HG02642 (cell line): Measurements from ENCODE around the gene ENO3.

ENCODE experiments used
- ATAC-seq: cut with Tn5 transposase; IDR thresholded peaks from one replicate; pipeline ENCODE4 v1.9.1; 2021; ENCODE audit warnings: mild to moderate bottlenecking; ENCODE audit not compliant: unreplicated experiment, poor library complexity

Gene ENO3

DNA sequence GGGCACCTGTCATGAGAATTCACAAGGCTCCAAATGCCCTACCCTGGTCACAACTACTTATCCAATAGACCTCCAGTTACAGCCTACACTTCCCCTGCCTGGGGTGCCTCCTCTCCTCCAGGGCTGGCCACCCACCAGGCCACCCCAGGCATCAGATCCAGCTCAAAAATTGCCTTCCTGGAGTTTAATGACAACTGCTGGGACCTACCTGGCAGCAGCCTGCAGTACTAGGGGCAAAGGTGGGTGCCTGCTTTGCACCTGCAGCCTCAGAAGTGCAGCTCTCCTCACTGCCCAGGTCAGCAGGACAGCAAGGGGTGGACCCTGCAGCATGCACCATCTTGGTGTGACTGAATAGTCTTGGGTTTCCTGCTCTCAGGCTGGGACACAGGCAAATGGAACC lies 15.3 kb upstream of the ENO3 start:
- ATAC-seq, result no peak

DNA sequence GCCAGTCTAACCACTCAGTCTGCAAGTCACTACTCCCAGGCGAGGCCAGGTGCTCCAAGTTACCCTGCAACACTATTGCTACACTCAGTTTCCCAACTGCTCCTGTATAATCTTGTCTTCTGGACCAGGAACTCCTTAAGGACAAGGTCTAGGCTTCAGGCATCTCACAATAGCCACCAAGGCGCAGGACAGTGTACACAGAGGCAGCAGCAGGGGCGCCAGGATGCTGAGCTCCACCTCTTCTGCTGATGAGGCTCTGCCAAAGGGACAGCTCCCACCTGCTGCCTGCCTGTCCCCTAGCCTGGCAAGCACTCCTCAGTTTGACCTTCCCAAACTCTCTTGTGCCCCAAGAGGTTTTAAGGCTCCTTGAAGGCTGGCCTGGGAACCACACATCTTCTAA lies 14.5 kb upstream of the ENO3 start:
- ATAC-seq, result no peak

DNA sequence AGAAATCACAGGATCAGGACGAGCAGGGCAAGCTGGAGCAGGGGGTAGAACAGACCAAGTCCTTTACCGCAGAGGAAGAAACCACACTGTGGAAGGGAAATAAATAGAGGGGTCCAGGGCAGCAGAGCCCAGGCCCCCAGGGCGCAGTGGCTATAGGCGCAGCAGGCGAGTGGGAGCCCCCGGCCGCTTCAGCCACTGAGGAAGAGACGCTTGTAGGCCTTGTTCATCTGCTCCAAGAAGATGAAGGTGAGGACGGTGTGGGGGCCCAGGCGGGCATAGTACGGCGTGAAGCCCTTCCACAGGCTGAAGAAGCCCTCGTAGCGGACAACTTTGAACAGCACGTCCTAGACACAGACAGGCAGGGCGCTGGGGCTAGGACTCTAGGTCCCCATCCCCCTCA lies 13.4 kb upstream of the ENO3 start:
- no peak for ATAC-seq

DNA sequence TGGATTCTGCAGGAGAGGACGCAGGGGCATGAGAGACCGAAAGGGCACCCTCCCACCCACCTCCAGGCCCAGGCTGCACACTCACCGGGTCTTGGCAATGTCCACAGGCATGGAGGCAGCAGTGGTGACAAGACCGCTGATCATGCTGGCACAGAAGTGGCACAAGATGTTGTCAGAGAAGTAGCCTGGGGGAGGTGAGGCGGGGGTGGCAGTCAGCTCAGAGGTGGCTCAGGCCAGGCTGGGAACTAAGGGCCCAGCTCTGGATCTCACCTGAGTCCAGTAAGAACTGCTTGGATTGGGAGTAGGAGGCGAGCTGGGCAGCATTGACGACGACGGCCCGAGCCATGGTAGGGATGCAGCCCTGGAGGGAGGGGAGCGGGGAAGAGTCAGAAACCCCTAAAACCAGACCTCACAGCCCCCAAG lies 12.8 kb upstream of the ENO3 start:
- ATAC-seq, result no peak

DNA sequence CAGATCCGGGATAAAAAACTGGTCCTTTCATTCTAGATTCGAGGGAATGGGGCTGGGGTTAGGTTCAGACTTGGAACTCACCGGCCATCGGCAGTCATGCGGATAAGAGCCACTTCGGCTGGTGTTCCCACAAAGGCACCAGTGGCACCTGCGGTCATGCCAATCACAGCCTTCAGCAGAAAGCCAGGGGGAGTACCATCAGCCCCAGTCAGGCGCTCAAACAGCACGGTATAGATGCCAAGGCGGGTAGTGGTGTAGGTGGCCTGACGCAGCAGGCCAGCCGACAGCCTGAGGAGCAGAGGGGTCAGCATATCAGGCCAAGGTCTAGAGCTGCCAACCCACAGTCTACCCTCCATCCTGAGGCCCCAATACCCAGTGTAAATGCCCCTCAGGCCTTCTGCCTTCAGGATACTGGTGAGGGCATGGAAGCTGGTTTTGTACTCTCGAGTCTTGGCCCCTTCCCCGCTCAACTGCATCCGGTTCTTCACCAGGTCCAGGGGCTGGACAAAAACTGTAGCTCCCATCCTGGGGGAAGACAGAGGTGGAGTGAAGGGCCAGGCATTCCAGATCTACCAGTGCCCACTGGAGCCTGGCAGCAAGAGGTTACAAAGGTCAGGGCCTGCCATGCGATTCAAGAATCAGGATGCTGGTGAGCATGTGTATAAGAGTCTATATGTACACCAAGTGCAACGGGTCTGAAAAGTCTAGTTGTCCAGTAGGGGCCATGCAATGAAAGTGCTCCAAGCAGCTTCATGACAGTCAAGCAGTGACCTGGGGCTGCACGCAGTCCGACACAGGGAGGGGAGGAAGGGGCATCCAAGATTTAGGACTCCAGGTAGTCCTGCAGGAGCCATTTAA lies 12.0 kb upstream of the ENO3 start:
- ATAC-seq, result no peak

DNA sequence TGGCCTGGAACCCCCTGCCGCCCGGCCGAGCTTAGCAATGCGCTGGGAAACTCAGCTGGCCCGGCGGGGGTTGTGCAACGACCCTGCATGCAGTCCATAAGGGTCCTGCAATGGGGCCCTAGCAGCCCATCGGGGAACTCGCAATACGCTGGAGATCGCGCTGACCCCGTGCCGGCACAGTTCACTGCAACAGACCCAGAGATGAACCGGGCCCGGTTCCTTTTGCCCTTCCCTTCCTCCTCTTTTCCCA lies 11.4 kb upstream of the ENO3 start:
- peak; percentile 15 for ATAC-seq

DNA sequence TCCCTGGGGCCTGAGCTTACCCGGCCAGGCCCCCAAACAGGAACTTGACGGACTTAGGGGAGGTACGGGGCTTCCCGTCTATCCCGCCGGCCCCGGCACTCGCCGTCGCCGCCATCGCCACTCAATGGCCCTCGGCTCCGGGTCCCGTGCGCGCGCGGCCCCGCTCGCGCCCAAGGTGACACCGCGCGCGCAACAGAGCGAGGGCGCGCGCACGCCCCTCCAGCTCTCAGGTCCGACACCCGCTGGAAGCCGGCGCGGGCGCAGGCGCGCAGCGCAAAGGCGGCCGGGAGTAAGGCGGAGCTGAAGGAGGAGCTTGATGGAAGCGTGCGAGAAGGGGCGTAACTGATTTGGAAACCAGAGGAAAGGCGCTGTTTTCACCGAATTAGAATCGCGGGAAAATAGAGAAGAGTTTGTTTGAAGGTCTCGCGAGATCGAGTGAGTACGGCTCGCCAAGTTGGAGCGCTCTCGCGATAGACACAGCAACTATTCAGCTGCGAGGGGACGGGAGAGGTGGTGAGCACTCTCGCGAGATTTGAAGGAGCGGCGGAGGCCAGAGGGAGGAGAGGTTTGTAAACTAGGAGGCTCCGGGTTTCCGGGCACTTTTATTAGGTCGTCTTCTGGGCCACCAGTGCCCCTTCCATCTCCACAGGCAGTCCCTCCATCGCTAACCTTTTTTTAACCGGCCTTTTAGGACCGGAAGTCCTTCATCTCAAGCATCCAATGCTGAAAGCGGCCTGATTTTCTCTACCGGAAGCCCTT lies 10.9 kb upstream of the ENO3 start, which contains the start of the genes RNF167 and SLC25A11:
Gene RNF167, plus strand, starts transcription at position 473 of the 759 bp plus-strand sequence. CDS start 642 bp downstream, outside the sequence.
Gene SLC25A11, minus strand, starts transcription at position 251 of the 759 bp plus-strand sequence. Its CDS starts 136 bp downstream, at position 115.
- peak; percentile 80 for ATAC-seq

DNA sequence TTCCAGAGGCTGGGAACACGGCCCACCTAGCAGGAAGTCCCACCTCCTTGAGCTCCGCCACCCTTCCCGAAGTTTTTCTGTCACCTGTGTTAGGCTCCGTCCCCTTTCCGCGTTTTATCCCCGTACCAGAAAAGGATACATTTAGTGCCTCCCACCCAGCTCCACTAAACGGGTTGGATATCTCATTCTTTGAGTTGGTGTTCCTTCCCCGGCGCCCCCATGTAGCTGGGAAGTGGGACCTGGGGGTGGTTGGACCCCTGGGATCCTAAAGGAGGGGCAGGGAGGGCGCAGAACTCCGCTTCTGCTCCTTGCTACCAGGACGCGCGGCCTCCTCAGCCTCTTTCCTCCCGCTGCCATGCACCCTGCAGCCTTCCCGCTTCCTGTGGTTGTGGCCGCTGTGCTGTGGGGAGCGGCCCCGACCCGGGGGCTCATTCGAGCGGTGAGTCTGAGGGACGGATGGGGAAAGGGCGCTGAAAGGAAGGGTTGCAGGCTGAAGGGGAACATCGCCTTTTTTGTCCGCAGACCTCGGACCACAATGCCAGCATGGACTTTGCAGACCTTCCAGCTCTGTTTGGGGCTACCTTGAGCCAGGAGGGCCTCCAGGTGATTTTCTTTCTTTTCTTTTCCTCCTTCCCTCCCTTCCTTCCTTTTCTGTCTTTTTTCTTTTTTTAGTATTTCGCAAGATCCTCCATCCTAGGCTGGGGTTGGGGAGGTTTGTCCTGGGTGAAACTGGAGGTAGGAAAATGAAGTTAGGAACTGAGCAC lies 10.2 kb upstream of the ENO3 start:
- ATAC-seq, result no peak

DNA sequence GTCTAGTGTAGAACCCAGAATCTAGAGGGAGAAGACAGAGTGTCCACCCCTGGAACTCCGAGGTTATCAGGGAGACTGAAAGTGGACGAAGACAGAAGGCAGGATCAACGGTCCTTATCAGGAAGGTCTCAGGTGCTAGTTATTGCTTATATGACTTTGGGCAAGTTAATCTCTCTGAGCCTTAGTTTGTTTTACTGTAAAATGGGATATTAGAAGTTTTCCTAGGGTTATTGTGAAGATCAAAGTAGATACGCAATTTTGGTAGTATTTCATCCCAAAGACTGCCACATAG lies 9.7 kb upstream of the ENO3 start:
- no peak for ATAC-seq

DNA sequence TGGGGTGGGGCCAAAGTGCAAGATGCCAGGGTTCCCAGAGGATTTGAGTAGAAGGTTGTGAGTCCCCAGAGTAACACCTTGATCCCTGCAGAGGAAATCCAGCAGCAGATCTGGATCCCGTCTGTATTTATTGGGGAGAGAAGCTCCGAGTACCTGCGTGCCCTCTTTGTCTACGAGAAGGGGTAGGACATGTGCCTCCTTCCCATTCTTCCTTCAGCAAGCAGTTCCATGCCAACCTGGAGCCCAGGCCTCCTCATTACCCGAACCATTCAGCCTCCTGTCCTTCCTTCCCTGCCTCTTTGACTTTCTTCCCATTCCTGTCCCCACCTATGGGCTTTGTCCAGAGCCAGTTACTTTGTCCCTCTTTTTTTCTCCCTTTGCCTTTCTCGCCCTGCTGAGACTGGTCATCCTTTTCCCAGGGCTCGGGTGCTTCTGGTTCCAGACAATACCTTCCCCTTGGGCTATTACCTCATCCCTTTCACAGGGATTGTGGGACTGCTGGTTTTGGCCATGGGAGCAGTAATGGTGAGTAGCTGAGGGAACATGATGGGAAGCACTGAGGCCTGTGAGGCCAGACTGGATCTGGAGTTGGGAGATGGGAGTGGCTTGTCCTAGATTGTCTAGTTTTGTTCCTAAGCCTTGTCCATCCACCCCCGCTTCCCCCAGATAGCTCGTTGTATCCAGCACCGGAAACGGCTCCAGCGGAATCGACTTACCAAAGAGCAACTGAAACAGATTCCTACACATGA lies 8.0 kb upstream of the ENO3 start:
- ATAC-seq, result no peak

DNA sequence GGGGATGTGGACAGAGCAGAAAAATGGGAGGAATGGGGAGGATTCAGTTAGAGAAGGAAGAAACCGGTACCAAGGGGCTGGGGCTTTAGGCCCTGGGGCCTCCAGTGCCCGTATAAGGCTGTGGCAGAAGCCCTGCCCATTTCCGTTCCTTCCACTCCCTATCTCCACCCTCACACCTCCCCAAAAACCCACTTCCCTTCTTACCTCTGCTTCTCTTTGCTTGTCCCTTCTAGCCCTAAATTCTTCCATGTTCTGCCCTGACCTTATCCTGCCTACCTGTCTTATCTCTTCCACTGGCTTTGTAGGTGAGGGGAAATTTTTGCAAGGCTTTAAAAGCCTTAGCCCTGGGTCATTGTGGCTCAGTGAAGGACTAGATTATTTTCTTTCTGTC lies 6.8 kb upstream of the ENO3 start:
- ATAC-seq, result no peak

DNA sequence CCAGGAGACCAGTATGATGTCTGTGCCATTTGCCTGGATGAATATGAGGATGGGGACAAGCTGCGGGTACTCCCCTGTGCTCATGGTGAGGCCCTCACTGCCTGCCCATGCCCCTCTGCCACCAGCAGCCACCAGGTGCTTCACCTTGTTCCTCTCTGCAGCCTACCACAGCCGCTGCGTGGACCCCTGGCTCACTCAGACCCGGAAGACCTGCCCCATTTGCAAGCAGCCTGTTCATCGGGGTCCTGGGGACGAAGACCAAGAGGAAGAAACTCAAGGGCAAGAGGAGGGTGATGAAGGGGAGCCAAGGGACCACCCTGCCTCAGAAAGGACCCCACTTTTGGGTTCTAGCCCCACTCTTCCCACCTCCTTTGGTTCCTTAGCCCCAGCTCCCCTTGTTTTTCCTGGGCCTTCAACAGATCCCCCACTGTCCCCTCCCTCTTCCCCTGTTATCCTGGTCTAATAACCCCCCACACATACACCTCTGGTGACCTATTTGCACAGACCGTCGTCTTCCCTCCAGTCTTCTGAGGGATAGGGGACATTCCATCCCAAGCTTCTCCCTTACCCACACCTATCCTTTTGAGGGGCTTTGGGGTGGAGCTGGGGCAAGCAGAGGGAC lies 6.3 kb upstream of the ENO3 start:
- ATAC-seq, result no peak

DNA sequence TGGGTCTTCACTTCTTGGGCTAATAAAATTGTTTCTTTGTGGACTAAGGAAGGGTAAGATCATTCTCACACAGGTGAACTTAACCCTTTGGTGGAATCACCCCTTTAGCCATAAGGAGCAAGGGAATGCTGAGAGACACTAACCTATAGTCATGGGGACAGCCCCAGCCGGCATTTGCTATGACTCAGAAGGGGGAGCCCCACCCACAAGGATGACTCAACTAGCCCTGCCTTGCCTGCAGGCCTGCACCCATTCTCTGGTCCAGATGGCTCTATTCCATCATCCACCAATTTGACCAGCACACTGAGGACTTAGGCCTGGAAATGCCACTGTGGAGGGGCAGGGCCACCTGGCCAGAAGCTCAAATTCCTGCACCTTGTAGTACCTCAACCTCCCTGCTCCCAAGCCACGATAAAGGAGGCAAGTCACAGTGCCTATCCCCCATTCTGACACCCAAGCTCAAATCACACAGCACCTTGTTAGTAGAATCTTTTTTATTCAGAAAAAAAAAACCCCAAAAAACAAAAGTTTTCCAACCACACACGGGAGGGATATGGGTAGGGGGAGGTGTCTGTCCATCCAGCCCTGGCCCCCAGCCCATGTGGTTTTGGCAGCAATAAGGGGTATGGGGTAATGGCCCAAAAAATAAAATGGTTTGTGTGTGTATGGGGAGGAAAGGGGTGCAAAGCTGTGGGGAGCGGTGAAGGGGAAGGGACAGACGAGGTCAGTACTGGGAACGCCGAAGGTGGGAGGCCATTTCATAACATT lies 5.6 kb upstream of the ENO3 start:
- no peak for ATAC-seq

DNA sequence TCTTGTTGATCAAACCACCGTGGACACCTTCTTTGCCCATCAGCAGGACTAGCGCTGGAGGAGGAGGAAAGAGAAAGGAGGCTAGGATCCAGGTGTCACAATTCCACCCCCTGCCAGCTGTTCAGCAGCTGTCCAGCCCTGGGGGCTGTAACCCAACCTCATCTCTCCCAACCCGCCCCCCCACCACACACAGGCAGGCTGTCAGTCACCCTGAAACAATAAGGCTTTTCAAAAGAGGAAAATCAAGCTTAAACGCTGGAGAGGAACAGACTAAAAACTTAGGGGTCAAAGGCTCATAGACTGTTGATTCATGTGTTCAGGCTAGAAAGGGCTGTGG lies 5.0 kb upstream of the ENO3 start:
- ATAC-seq, result no peak

DNA sequence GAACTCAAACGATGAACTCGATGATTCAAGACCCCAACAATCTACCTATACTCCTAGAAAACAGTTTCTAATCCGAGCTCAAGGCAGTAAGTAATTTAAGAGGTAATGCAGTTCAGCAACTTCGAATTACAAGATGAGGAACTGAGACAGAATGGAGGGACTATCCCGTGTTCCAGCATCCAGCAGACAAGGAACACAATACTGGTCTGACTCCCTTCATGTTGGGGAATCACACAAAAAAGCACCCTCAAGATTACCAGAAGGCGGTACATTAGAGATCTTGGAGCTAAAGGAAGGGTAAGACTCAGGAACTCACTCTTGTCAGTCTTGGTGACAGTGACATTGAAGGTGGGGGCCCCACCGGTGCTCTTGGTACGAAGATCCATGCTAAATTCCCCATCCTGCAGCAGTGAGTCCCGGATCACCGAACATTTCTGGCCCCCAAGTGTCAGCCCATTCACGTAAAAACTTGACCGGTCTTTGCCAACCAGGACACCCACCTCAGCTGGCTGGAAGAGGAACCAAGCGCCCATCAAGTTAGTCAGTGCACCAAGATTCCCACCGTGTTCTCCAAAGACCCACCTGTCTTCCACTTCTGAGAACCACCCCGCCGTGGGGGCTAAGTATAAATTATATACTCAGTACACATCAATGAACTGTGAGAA lies 4.5 kb upstream of the ENO3 start:
- ATAC-seq, result no peak

DNA sequence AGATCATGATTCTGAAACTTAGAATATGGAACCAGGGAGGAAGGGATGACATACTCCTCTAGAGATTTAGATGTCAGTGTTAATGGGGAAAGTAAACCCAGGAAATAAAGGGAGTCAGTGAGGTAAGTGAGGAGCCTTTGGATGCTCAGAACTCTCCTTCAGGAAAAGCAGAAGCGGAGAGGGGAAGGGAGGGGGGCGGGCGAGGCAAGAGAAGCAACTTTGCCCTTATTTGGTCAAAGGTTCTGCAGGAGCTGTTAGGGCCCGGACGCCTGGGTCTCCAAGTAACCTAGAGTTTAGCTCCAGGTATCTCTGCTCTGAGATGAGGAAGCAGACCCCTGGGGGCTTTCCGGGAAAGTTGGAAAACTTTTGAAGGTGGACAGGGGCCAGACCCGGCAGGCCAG lies 3.9 kb upstream of the ENO3 start:
- ATAC-seq, result no peak

DNA sequence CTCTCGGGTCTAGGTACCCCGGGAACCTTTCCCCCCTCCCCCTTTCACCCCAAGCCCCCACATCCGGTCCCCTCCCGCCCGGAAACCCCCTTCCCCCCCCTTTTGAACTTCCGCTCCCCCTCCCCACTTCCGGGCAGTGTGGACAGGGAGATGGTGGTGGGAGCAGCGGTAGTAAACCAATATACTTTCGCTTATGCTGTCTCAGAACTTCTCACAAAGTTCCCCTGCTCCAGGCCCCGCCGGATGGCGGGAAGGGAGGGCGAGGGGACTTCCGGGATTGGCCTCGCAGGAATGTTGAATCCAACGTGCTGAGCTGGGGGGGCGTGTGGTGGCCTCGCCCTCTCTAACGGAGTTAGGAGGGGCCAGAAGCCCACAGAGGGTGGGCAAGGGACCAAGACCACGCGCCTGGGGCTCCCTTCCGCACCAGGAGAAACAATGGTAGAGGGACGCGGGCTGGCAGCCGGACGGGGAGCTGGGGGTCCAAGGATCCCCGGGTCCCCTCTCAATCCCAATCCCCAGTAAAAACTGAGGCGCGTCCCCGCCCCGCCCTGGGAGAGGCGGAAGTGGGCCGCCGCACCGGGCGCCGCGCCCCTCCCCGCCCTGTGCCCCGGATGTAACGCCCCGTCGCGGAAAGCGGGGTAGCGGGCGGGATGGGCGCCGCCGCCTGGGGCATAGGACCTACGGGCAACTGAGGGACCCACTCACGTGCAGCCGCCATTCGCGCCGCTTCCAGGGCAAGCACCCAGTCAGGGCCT lies 3.3 kb upstream of the ENO3 start:
- peak; percentile 19 for ATAC-seq

DNA sequence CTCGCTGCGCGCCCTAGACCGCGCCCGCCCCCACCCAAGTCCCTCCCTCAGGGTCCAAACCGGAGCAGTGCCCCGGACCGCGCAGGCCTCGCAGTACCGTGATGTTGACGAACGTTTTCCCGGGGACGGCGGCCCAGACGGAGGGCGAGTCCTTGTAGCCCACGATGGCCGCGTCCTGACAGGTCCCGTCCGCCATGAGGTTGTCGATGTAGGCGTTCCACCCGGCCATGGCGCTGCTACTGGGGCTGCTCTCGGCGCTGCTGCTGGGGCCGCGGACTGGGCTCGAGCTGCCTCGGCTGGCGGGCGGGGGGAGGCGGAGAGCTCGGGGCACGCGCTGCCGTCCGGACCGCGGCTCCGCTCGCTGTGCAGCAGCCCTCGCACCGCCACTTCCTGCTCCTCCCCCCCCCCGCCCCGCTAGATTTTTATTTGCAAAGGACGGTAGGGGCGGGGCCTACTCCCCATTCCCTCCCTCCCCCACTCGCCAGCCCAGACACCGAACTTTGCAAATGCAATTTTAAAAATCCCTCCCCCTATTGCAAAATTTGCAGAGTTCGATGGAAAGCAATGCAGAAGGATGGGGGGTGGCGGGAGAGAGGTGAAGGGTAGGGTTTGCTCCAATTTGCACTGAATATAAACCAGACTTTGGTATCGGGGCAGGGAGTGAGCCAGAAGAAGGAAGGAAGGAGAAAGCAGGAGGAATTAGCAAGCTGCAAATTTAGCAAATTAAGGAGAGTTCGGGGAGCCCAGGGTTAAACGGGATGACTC lies 2.6 kb upstream of the ENO3 start, which contains the start of gene PFN1:
Gene PFN1, minus strand, starts transcription at position 365 of the 765 bp plus-strand sequence. Its CDS starts 136 bp downstream, at position 229.
- ATAC-seq, result peak; percentile 25
